Loucy (cell line): ENCODE results near the gene NLRC5.

Experiments
- H2AFZ ChIP-seq: fragments of 200-600 bp; sonication (generic); 2 replicates; pipeline ENCODE4 v1.6.0; 2016; ENCODE audit warnings: antibody characterized with exemption, mild to moderate bottlenecking, low read length, moderate library complexity
- H3F3A ChIP-seq: fragments of 200-600 bp; 2 replicates; pipeline ENCODE4 v1.6.0; 2016; ENCODE audit warnings: antibody characterized with exemption, low read depth, mild to moderate bottlenecking
- H3K27me3 ChIP-seq: fragments of 200-600 bp; sonication (generic); 2 replicates; pipeline ENCODE4 v1.6.1; 2014; ENCODE audit warnings: low read length, mild to moderate bottlenecking; ENCODE audit not compliant: insufficient read depth, poor library complexity, severe bottlenecking
- H3K36me3 ChIP-seq: fragments of 200-600 bp; sonication (generic); 2 replicates; pipeline ENCODE4 v1.6.1; 2016; ENCODE audit warnings: low read length; ENCODE audit not compliant: insufficient read depth
- H3K4me1 ChIP-seq: fragments of 200-600 bp; sonication (generic); 2 replicates; pipeline ENCODE4 v1.5.1; 2014; ENCODE audit warnings: low read length, mild to moderate bottlenecking; ENCODE audit not compliant: insufficient read depth, poor library complexity, severe bottlenecking
- H3K4me2 ChIP-seq: fragments of 200-600 bp; sonication (generic); 2 replicates; pipeline ENCODE4 v1.6.0; 2014; ENCODE audit warnings: antibody characterized with exemption, low read length, low read depth, mild to moderate bottlenecking; ENCODE audit not compliant: poor library complexity, severe bottlenecking
- H3K4me3 ChIP-seq: fragments of 200-600 bp; sonication (generic); 2 replicates; pipeline ENCODE4 v1.5.1; 2014; ENCODE audit warnings: low read length, mild to moderate bottlenecking, mixed read lengths; ENCODE audit not compliant: poor library complexity, severe bottlenecking
- H3K79me2 ChIP-seq: fragments of 200-600 bp; sonication (generic); 2 replicates; pipeline ENCODE4 v1.6.1; 2014; ENCODE audit warnings: low read length; ENCODE audit not compliant: insufficient read depth
- H3K9ac ChIP-seq: fragments of 200-600 bp; sonication (generic); 2 replicates; pipeline ENCODE4 v1.6.0; 2014; ENCODE audit warnings: mild to moderate bottlenecking, low read depth, low read length, moderate library complexity; ENCODE audit not compliant: poor library complexity, severe bottlenecking
- H3K9me2 ChIP-seq: fragments of 200-600 bp; sonication (generic); replicated peaks from 2 replicates; pipeline ENCODE4 v1.6.1; 2016; ENCODE audit warnings: low read depth, low read length, mixed read lengths
- H3K9me3 ChIP-seq: fragments of 200-600 bp; sonication (generic); 2 replicates; pipeline ENCODE4 v1.6.1; 2014; ENCODE audit warnings: mild to moderate bottlenecking, antibody characterized with exemption, low read length, low read depth; ENCODE audit not compliant: insufficient read depth
- H4K20me1 ChIP-seq: fragments of 200-600 bp; sonication (generic); 2 replicates; pipeline ENCODE4 v1.6.0; 2014; ENCODE audit warnings: antibody characterized with exemption, low read length, mild to moderate bottlenecking; ENCODE audit not compliant: insufficient read depth, poor library complexity, severe bottlenecking
- EZH2phosphoT487 ChIP-seq: fragments of 200-600 bp; IDR thresholded peaks from 2 replicates; pipeline ENCODE4 v1.6.1; 2018; ENCODE audit warnings: antibody characterized with exemption, mild to moderate bottlenecking, moderate library complexity, borderline replicate concordance
- TF ChIP-seq, protein P1 (sequence below): fragments of 200-600 bp; sonication (generic); conservative IDR thresholded peaks from 2 replicates; pipeline ENCODE4 v1.5.1; 2014; ENCODE audit warnings: mild to moderate bottlenecking, antibody characterized with exemption, low read length

Gene NLRC5

DNA sequence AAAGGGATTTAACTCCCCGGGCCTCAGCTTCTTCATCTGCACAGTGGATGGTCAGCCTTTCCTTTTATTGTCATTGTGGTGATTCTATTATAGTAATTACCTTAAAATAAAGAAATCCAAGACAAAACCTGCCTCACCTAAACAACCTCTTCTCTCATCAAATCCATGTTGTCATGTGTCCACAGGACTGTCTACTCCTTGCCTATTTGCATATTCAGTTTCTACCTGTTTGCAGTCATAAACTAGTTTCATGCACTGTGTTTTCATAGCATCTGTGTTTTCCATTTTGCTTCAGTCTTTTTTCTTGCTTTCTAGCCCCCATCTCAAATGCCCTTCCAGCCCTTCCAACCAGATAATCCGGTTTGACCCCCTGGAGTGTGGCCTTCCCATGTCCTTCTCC, 58.7 kb downstream of the NLRC5 start:
- no peak overlapping the region for H3K4me3 ChIP-seq
- peaks cover 19% of the 10 kb centered on the region for H4K20me1 ChIP-seq
- H3K36me3 ChIP-seq: peaks cover 33% of the 10 kb centered on the region; the same call in 1 of the 2 replicates
- TF ChIP-seq EZH2phosphoT487: no peak
- TF ChIP-seq, protein P1, sequence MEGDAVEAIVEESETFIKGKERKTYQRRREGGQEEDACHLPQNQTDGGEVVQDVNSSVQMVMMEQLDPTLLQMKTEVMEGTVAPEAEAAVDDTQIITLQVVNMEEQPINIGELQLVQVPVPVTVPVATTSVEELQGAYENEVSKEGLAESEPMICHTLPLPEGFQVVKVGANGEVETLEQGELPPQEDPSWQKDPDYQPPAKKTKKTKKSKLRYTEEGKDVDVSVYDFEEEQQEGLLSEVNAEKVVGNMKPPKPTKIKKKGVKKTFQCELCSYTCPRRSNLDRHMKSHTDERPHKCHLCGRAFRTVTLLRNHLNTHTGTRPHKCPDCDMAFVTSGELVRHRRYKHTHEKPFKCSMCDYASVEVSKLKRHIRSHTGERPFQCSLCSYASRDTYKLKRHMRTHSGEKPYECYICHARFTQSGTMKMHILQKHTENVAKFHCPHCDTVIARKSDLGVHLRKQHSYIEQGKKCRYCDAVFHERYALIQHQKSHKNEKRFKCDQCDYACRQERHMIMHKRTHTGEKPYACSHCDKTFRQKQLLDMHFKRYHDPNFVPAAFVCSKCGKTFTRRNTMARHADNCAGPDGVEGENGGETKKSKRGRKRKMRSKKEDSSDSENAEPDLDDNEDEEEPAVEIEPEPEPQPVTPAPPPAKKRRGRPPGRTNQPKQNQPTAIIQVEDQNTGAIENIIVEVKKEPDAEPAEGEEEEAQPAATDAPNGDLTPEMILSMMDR: no peak
- H3K9me3 ChIP-seq: no peaks in the 10 kb centered on the region
- no peak overlapping the region for H2AFZ ChIP-seq
- no peaks in the 10 kb centered on the region for H3F3A ChIP-seq
- H3K9ac ChIP-seq: no peak overlapping the region
- peaks cover 38% of the 10 kb centered on the region for H3K79me2 ChIP-seq
- H3K4me1 ChIP-seq: peaks cover 26% of the 10 kb centered on the region
- no peaks in the 10 kb centered on the region for H3K27me3 ChIP-seq
- no peak overlapping the region for H3K4me2 ChIP-seq
- no peaks in the 10 kb centered on the region for H3K9me2 ChIP-seq

DNA sequence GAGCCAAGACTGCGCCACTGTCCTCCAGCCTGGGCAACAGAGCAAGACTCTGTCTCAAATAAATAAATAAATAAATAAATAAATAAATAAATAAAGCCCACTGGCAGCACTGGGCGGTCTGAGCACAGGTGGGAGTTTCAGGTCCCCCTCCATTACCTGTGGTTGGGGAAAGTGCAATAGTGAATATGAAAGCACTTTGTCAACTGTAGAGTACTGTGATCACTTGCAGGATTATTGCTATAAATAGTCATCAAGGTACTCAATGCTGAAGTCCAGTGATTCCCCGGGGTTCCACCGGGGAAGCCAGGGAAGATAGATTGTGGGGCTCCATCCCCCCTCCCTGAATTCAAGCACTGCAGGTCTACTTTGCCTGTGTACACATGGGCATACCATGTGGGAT, 60.3 kb downstream of the NLRC5 start:
- Histone ChIP-seq H3K9ac (no peak overlapping the region), H3K9me3 (no peaks in the 10 kb centered on the region), H3K36me3 (peaks cover 44% of the 10 kb centered on the region; the same call in 1 of the 2 replicates), H3K4me3 (no peak overlapping the region), H4K20me1 (peaks cover 13% of the 10 kb centered on the region), H3K9me2 (no peaks in the 10 kb centered on the region), H3K4me1 (peaks cover 16% of the 10 kb centered on the region), H3F3A (no peaks in the 10 kb centered on the region), H3K4me2 (no peak overlapping the region), H2AFZ (no peak overlapping the region), H3K79me2 (peaks cover 23% of the 10 kb centered on the region), H3K27me3 (no peaks in the 10 kb centered on the region)
- TF ChIP-seq, protein P1: no peak
- TF ChIP-seq EZH2phosphoT487: no peak

- TF ChIP-seq, protein P1: no peak
- no peak for TF ChIP-seq EZH2phosphoT487
- H3K79me2 ChIP-seq: 0 out of 2 replicates have a peak, but pooled peaks cover 2% of the 10 kb centered on the region
- peaks cover 61% of the 10 kb centered on the region; the same call in 1 of the 2 replicates for H3K36me3 ChIP-seq
- H3K27me3 ChIP-seq: no peaks in the 10 kb centered on the region
- no peak overlapping the region for H3K4me2 ChIP-seq
- no peak overlapping the region for H3K4me3 ChIP-seq
- no peaks in the 10 kb centered on the region for H3K4me1 ChIP-seq
- H3K9me2 ChIP-seq: no peaks in the 10 kb centered on the region
- no peak overlapping the region for H3K9ac ChIP-seq
- H2AFZ ChIP-seq: no peak overlapping the region
- no peaks in the 10 kb centered on the region for H4K20me1 ChIP-seq
- H3F3A ChIP-seq: no peaks in the 10 kb centered on the region
- no peaks in the 10 kb centered on the region for H3K9me3 ChIP-seq
These were observed 62.4 kb downstream of the NLRC5 start for GRCh38 chr16:57051696-57052228.
